SJSA1 (cell line): ENCODE results near the gene EEFSEC. TPM values are rescaled to one million over a fixed set of nuclear protein-coding genes. Genes with fewer than 3 reads are reported as not detected.

Source experiments
- DNase-seq, 2 experiments: peaks; one replicate each; pipeline ENCODE4 v3.0.0-alpha.2; 2015 to 2020; ENCODE audit warnings: low spot score in 2 of 2, low read depth in 1 of 2
- H3K27ac ChIP-seq: fragments of 250-450 bp; sonication (Bioruptor Pico); 2 replicates; pipeline ENCODE4 v1.5.1; 2020; ENCODE audit warnings: mild to moderate bottlenecking, moderate library complexity
- H3K27me3 ChIP-seq: fragments of 250-450 bp; sonication (Bioruptor Pico); replicated peaks from 2 replicates; pipeline ENCODE4 v1.5.1; 2020; ENCODE audit warnings: mild to moderate bottlenecking, moderate library complexity
- H3K36me3 ChIP-seq: fragments of 250-450 bp; sonication (Bioruptor Pico); 2 replicates; pipeline ENCODE4 v1.5.1; 2020; ENCODE audit warnings: mild to moderate bottlenecking
- H3K4me1 ChIP-seq: fragments of 250-450 bp; sonication (Bioruptor Pico); replicated peaks from 2 replicates; pipeline ENCODE4 v1.6.1; 2021; ENCODE audit warnings: mild to moderate bottlenecking
- H3K4me3 ChIP-seq: fragments of 250-450 bp; sonication (Bioruptor Pico); 2 replicates; pipeline ENCODE4 v1.5.1; 2020; ENCODE audit warnings: mild to moderate bottlenecking
- H3K9me3 ChIP-seq: fragments of 250-450 bp; sonication (Bioruptor Pico); replicated peaks from 2 replicates; pipeline ENCODE4 v1.5.1; 2020; ENCODE audit warnings: mild to moderate bottlenecking
- total RNA-seq: library from RNA; depleted of rRNA; stranded (reverse); fragments of >200 nt; shearing (Covaris generic); gene quantifications from 2 replicates; pipeline ENCODE4 v1.2.3, GENCODE V29; 2014

The EEFSEC gene
- total RNA-seq, 1 experiment from 2014 or later: 5.5 TPM

DNA sequence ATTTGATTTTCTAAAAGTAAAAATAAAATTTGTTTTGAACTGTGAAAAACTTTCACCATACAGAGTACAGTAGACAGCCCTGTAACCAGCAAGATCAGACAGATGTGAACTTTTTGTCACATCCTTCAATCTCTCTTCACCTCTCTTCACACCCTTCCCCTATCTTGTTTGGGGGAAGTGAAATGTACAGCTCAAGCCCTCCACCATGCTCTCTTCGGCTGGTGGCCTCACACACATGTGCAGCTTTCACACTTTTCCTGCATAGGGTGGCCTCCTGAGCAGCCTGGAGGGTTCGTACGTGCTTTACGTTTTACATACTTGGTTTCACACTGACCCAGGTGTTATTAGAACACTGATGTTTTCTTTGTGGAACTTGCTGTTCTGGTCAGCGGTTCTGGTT, 227.0 kb downstream of the EEFSEC start:
- H3K9me3 ChIP-seq: no peaks in the 10 kb centered on the region
- H3K27me3 ChIP-seq: no peaks in the 10 kb centered on the region
- peaks cover 5% of the 10 kb centered on the region for H3K4me1 ChIP-seq
- no peak for DNase-seq
- H3K4me3 ChIP-seq: no peak overlapping the region
- no peak overlapping the region for H3K27ac ChIP-seq
- no peaks in the 10 kb centered on the region for H3K36me3 ChIP-seq

DNA sequence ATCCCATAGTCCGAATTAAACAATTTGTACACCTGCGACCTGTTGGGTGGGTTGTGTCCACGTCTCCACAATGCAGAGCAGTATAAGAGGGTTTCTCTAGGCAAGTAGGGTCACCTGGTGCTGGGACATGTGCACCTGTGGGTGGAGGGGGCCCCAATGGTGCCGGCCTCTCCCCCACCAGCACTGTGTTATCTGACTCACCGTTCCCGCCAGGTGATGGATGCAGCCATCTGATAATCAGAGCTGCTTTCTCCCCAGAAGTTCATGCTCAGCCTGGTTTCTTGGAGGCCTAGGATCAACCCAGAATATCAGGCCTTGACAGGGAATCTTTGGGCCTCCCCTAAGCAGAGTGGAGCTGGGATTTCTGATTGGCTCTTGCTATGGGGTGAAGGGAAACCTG, 227.4 kb downstream of the EEFSEC start:
- Histone ChIP-seq H3K4me3 (no peak overlapping the region), H3K4me1 (peaks cover 5% of the 10 kb centered on the region), H3K36me3 (no peaks in the 10 kb centered on the region), H3K27ac (no peak overlapping the region), H3K9me3 (no peaks in the 10 kb centered on the region), H3K27me3 (no peaks in the 10 kb centered on the region)
- DNase-seq: no peak

GRCh38 chr3:128381609-128382008, 228.3 kb downstream of the EEFSEC start:
- Histone ChIP-seq H3K4me3 (no peak overlapping the region), H3K4me1 (peaks cover 5% of the 10 kb centered on the region), H3K27me3 (no peaks in the 10 kb centered on the region), H3K9me3 (no peaks in the 10 kb centered on the region), H3K27ac (no peak overlapping the region), H3K36me3 (no peaks in the 10 kb centered on the region)
- DNase-seq: no peak

GRCh38 chr3:128382221-128382807, 229.0 kb downstream of the EEFSEC start:
- Histone ChIP-seq H3K27me3 (no peaks in the 10 kb centered on the region), H3K36me3 (no peaks in the 10 kb centered on the region), H3K27ac (no peak overlapping the region), H3K4me3 (no peak overlapping the region), H3K4me1 (peaks cover 5% of the 10 kb centered on the region), H3K9me3 (no peaks in the 10 kb centered on the region)
- DNase-seq: no peak

- Histone ChIP-seq H3K4me1 (peaks cover 5% of the 10 kb centered on the region), H3K27ac (no peak overlapping the region)
Measured at GRCh38 chr3:128383316-128384235, 230.3 kb downstream of the EEFSEC start.

DNA sequence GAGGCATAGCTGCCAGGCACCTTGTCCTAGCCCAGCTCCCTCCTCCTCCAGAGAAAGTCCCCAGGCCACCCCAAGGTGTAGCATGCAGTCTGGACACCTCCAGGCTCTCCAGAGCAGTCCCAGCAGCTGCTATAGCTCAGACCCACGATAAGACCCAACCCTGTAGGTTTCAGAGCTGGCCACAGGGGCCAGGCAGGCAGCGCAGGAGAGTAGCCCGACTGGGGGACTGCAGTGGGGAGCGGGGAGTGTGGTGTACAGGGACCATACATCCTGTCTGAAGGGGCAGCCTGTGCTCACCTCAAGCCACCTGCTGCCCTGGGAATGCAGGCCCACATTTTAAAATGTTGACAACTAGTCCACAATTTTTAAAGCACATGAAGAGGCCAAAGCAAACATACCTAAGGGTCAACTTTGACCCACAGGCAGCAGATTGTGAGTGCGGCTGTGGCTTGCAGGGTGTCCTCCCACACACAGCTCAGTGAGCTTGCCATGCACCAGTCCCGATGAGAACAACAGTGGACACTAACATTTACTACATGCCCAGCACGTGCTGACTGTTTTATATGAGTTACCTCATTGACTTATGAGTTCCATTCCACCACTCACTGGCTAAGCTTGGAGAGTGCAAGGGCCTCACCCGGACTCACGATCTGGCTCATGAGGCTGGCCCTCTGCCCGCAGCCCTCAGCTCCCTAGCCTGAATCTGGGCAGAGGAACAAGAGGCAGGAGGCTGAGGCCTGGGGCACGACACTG, 232.0 kb downstream of the EEFSEC start:
- Histone ChIP-seq H3K4me1 (peaks cover 5% of the 10 kb centered on the region), H3K27me3 (no peaks in the 10 kb centered on the region), H3K36me3 (no peaks in the 10 kb centered on the region), H3K9me3 (no peaks in the 10 kb centered on the region), H3K27ac (no peak overlapping the region), H3K4me3 (no peak overlapping the region)
- no peak for DNase-seq

More at GRCh38 chr3:128383316-128384235, 230.3 kb downstream of the EEFSEC start:
- Histone ChIP-seq H3K9me3 (no peaks in the 10 kb centered on the region), H3K4me3 (no peak overlapping the region), H3K27me3 (no peaks in the 10 kb centered on the region), H3K36me3 (no peaks in the 10 kb centered on the region)
- peak; percentile 42 to 70 for DNase-seq

GRCh38 chr3:128388932-128389331, 235.7 kb downstream of the EEFSEC start:
- no peaks in the 10 kb centered on the region for H3K9me3 ChIP-seq
- H3K4me3 ChIP-seq: no peak overlapping the region
- no peaks in the 10 kb centered on the region for H3K27me3 ChIP-seq
- no peak overlapping the region for H3K27ac ChIP-seq
- H3K36me3 ChIP-seq: no peaks in the 10 kb centered on the region
- no peak for DNase-seq
- H3K4me1 ChIP-seq: no peaks in the 10 kb centered on the region

DNA sequence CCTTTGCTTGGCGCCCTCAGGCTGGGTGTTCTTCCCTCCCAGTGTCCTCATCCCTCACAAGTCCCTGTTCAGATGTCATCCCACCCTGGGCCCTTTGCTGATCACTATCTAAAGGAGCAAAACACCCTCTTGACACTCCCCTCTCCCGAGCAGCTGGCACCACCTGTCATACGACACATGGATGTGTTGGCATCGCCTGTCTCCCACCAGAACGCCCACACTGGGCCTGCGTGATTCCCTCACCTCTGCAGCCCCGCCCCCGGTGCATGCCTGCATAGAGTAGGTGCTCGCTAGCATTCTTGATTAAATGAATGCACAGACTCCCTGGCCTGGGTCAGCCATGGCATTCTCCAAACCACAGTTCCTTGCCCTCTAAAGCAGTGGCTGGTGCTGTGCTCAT, 237.6 kb downstream of the EEFSEC start:
- Histone ChIP-seq H3K9me3 (no peaks in the 10 kb centered on the region), H3K4me1 (no peaks in the 10 kb centered on the region)

GRCh38 chr3:128392021-128392420, 238.7 kb downstream of the EEFSEC start:
- H3K4me3 ChIP-seq: no peak overlapping the region
- no peak overlapping the region for H3K27ac ChIP-seq
- no peak for DNase-seq
- no peaks in the 10 kb centered on the region for H3K36me3 ChIP-seq
- H3K27me3 ChIP-seq: no peaks in the 10 kb centered on the region
- H3K4me1 ChIP-seq: no peaks in the 10 kb centered on the region
- H3K9me3 ChIP-seq: no peaks in the 10 kb centered on the region

More for the DNA sequence above, 237.6 kb downstream of the EEFSEC start:
- H3K4me3 ChIP-seq: no peak overlapping the region
- H3K27me3 ChIP-seq: no peaks in the 10 kb centered on the region
- H3K27ac ChIP-seq: no peak overlapping the region
- H3K36me3 ChIP-seq: no peaks in the 10 kb centered on the region
- no peak for DNase-seq

- no peaks in the 10 kb centered on the region for H3K27me3 ChIP-seq
- no peak overlapping the region for H3K27ac ChIP-seq
- no peaks in the 10 kb centered on the region for H3K36me3 ChIP-seq
- no peak overlapping the region for H3K4me3 ChIP-seq
- H3K9me3 ChIP-seq: no peaks in the 10 kb centered on the region
- no peaks in the 10 kb centered on the region for H3K4me1 ChIP-seq
- no peak for DNase-seq
Measured at GRCh38 chr3:128392818-128393544, 239.7 kb downstream of the EEFSEC start.

GRCh38 chr3:128394033-128394432, 240.8 kb downstream of the EEFSEC start:
- Histone ChIP-seq H3K27me3 (no peaks in the 10 kb centered on the region), H3K36me3 (no peaks in the 10 kb centered on the region), H3K4me3 (no peak overlapping the region), H3K9me3 (no peaks in the 10 kb centered on the region), H3K4me1 (no peaks in the 10 kb centered on the region), H3K27ac (no peak overlapping the region)
- no peak for DNase-seq

GRCh38 chr3:128395046-128395445, 241.8 kb downstream of the EEFSEC start:
- no peaks in the 10 kb centered on the region for H3K36me3 ChIP-seq
- H3K9me3 ChIP-seq: no peaks in the 10 kb centered on the region
- H3K27me3 ChIP-seq: no peaks in the 10 kb centered on the region
- no peak for DNase-seq
- H3K4me3 ChIP-seq: no peak overlapping the region
- no peaks in the 10 kb centered on the region for H3K4me1 ChIP-seq
- no peak overlapping the region for H3K27ac ChIP-seq

DNA sequence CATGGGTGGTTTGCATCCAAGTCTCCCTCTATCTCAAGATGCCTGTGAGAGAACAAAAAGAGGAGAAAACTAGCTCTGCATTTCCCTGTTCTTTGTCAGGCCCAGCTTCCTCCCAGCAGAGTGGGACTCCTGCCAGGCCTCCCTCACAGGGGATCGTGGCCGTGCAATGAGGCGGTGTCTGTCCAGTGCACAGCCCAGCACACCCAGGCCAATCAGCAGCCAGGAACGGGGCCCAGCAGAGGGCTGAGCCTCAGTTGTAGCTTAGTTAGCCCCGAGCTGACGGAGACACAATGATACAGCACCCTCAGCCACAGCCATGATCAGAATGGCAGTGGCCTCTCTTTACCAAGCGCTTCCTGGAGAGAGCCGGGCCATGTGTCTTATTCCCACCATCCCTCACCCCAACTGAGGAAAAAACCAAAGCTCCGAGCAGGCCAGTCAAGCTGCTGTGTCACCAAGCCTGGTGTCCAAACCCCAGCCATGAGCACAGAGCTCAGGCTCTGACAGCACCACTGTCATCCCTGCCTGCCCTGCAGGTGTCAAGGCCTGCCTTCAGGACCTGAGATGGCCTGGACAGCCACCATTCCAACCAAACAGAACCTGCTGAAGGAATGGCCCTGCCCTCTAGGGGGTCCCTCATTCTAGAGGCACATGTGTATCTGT, 242.3 kb downstream of the EEFSEC start:
- H3K36me3 ChIP-seq: no peaks in the 10 kb centered on the region
- H3K4me3 ChIP-seq: no peak overlapping the region
- no peaks in the 10 kb centered on the region for H3K27me3 ChIP-seq
- no peaks in the 10 kb centered on the region for H3K4me1 ChIP-seq
- no peak overlapping the region for H3K27ac ChIP-seq
- DNase-seq: no peak
- H3K9me3 ChIP-seq: no peaks in the 10 kb centered on the region
